Measurements from ENCODE around the gene L3MBTL4. TPM values are rescaled to one million over a fixed set of nuclear protein-coding genes. Genes with fewer than 3 reads are reported as not detected.

The L3MBTL4 gene
- total RNA-seq, 1 experiment from 2014 or later: 0.87 TPM

- intact Hi-C loops (cut with micrococcal nuclease; ENCODE audit: unreplicated experiment): no loop called here
Measured at GRCh38 chr18:6021306-6022073, 393.2 kb downstream of the L3MBTL4 start.

DNA sequence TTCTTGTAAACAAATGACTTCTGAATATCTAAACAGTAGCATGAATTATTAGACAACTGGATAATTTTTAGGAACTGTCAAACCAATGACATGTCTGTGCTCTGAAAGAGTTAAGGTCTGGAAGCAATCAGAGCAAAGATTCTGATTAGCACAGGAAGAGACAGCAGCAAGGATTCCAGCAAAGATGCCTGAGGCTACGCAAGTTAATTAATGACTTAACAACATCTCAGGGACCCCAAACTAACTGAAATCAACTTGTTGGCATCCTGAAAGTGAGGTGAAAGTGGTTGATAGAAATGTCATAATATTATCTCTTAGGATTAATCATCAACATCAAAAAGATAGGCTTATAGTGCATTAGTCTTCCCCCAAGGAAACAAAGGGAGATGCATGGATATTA lies 396.0 kb downstream of the L3MBTL4 start:
- BruUV-seq (replicated peaks): no TSS peak
- DNase-seq (ENCODE audit: low read depth, low spot score) (no peak), ATAC-seq (no peak)
- Histone ChIP-seq H3K27me3 (ENCODE audit: control insufficient read depth, insufficient read depth, low read length) (no peaks in the 10 kb centered on the region), H3K36me3 (ENCODE audit: control insufficient read depth, insufficient read depth, low read length) (no peaks in the 10 kb centered on the region), H3K27ac (ENCODE audit: low read length) (no peak overlapping the region), H3K9me3 (ENCODE audit: control insufficient read depth, insufficient read depth, low read depth, low read length) (no peaks in the 10 kb centered on the region), H3K4me3 (ENCODE audit: low read depth in 2 of 2, low read length in 2 of 2) (no peak overlapping the region), H3K4me1 (ENCODE audit: control insufficient read depth, insufficient read depth, low read length) (no peaks in the 10 kb centered on the region)
- TF ChIP-seq, protein P1, sequence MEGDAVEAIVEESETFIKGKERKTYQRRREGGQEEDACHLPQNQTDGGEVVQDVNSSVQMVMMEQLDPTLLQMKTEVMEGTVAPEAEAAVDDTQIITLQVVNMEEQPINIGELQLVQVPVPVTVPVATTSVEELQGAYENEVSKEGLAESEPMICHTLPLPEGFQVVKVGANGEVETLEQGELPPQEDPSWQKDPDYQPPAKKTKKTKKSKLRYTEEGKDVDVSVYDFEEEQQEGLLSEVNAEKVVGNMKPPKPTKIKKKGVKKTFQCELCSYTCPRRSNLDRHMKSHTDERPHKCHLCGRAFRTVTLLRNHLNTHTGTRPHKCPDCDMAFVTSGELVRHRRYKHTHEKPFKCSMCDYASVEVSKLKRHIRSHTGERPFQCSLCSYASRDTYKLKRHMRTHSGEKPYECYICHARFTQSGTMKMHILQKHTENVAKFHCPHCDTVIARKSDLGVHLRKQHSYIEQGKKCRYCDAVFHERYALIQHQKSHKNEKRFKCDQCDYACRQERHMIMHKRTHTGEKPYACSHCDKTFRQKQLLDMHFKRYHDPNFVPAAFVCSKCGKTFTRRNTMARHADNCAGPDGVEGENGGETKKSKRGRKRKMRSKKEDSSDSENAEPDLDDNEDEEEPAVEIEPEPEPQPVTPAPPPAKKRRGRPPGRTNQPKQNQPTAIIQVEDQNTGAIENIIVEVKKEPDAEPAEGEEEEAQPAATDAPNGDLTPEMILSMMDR (IDR thresholded peaks at IDR 0.05): no peak
- TF ChIP-seq SIN3A (IDR thresholded peaks at IDR 0.05; ENCODE audit: borderline replicate concordance, insufficient read depth, low read depth, low read length) (no peak), POLR2AphosphoS5 (IDR thresholded peaks at IDR 0.05; ENCODE audit: low read depth, low read length) (no peak), TCF7L2 (IDR thresholded peaks at IDR 0.05; ENCODE audit: low read depth, low read length) (no peak)
- TF ChIP-seq, protein P2, sequence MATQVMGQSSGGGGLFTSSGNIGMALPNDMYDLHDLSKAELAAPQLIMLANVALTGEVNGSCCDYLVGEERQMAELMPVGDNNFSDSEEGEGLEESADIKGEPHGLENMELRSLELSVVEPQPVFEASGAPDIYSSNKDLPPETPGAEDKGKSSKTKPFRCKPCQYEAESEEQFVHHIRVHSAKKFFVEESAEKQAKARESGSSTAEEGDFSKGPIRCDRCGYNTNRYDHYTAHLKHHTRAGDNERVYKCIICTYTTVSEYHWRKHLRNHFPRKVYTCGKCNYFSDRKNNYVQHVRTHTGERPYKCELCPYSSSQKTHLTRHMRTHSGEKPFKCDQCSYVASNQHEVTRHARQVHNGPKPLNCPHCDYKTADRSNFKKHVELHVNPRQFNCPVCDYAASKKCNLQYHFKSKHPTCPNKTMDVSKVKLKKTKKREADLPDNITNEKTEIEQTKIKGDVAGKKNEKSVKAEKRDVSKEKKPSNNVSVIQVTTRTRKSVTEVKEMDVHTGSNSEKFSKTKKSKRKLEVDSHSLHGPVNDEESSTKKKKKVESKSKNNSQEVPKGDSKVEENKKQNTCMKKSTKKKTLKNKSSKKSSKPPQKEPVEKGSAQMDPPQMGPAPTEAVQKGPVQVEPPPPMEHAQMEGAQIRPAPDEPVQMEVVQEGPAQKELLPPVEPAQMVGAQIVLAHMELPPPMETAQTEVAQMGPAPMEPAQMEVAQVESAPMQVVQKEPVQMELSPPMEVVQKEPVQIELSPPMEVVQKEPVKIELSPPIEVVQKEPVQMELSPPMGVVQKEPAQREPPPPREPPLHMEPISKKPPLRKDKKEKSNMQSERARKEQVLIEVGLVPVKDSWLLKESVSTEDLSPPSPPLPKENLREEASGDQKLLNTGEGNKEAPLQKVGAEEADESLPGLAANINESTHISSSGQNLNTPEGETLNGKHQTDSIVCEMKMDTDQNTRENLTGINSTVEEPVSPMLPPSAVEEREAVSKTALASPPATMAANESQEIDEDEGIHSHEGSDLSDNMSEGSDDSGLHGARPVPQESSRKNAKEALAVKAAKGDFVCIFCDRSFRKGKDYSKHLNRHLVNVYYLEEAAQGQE (IDR thresholded peaks at IDR 0.05; ENCODE audit: insufficient read depth in 1 of 2, low read depth in 2 of 2, low read length in 1 of 2): no peak
- POLR2A ChIA-PET: no interaction called here
- intact Hi-C loops (cut with micrococcal nuclease; ENCODE audit: unreplicated experiment): no loop called here
- in situ Hi-C loops (cut with HindIII; ENCODE audit: low pct_unique_long_range_greater_than_20kb, low sequenced_read_pairs): no loop called here
- CTCF ChIA-PET: no interaction called here

More at GRCh38 chr18:6021306-6022073, 393.2 kb downstream of the L3MBTL4 start:
- no peak overlapping the region for H3K4me3 ChIP-seq (ENCODE audit: low read depth in 2 of 2, low read length in 2 of 2)
- ChIA-PET CTCF (no interaction called here), POLR2A (no interaction called here)
- H3K9me3 ChIP-seq (ENCODE audit: control insufficient read depth, insufficient read depth, low read depth, low read length): no peaks in the 10 kb centered on the region
- no peaks in the 10 kb centered on the region for H3K27me3 ChIP-seq (ENCODE audit: control insufficient read depth, insufficient read depth, low read length)
- in situ Hi-C loops (cut with HindIII; ENCODE audit: low pct_unique_long_range_greater_than_20kb, low sequenced_read_pairs): no loop called here
- H3K4me1 ChIP-seq (ENCODE audit: control insufficient read depth, insufficient read depth, low read length): no peaks in the 10 kb centered on the region
- TF ChIP-seq, protein P1 (IDR thresholded peaks at IDR 0.05): no peak
- TF ChIP-seq SIN3A (IDR thresholded peaks at IDR 0.05; ENCODE audit: borderline replicate concordance, insufficient read depth, low read depth, low read length) (no peak), TCF7L2 (IDR thresholded peaks at IDR 0.05; ENCODE audit: low read depth, low read length) (no peak), POLR2AphosphoS5 (IDR thresholded peaks at IDR 0.05; ENCODE audit: low read depth, low read length) (no peak)
- TF ChIP-seq, protein P2 (IDR thresholded peaks at IDR 0.05; ENCODE audit: insufficient read depth in 1 of 2, low read depth in 2 of 2, low read length in 1 of 2): no peak
- no peaks in the 10 kb centered on the region for H3K36me3 ChIP-seq (ENCODE audit: control insufficient read depth, insufficient read depth, low read length)
- BruUV-seq (replicated peaks): no TSS peak
- DNase-seq (ENCODE audit: low read depth, low spot score): no peak
- ATAC-seq: no peak
- no peak overlapping the region for H3K27ac ChIP-seq (ENCODE audit: low read length)

Measured in Panc1 (cell line).